ENCODE results near the gene TRMT1.

TRMT1 gene

DNA sequence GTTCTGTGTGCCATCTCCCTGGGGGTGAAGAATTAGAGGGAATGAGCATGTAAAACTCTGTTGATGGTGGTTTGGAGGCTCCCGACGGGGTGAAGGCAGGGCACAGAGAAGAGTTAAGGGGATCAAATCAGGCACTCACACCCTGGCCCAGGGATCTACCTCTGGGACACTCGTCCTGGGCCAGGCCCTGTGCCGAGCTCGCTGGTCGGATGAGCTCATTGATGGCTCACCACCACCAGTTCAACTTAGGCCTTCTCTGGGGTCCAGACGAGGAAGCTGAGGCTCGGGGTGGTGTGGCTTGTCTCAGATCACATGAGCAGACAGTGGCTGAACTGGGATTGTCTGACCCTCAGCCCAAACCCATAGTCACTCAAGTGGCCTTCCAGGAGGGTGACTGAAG lies 3.1 kb upstream of the TRMT1 start:
- no peak for DNase-seq (ENCODE audit: low read depth in 1 of 2, low spot score in 1 of 2)
- H3K27ac ChIP-seq (replicated peaks) = no peak overlapping the region
- no peak overlapping the region for H3K4me3 ChIP-seq (replicated peaks; ENCODE audit: insufficient read depth, low read length)
- no peak for TF ChIP-seq GABPA (IDR thresholded peaks at IDR 0.05; ENCODE audit: low read depth)
- TF ChIP-seq, protein P1, sequence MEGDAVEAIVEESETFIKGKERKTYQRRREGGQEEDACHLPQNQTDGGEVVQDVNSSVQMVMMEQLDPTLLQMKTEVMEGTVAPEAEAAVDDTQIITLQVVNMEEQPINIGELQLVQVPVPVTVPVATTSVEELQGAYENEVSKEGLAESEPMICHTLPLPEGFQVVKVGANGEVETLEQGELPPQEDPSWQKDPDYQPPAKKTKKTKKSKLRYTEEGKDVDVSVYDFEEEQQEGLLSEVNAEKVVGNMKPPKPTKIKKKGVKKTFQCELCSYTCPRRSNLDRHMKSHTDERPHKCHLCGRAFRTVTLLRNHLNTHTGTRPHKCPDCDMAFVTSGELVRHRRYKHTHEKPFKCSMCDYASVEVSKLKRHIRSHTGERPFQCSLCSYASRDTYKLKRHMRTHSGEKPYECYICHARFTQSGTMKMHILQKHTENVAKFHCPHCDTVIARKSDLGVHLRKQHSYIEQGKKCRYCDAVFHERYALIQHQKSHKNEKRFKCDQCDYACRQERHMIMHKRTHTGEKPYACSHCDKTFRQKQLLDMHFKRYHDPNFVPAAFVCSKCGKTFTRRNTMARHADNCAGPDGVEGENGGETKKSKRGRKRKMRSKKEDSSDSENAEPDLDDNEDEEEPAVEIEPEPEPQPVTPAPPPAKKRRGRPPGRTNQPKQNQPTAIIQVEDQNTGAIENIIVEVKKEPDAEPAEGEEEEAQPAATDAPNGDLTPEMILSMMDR (IDR thresholded peaks at IDR 0.05; ENCODE audit: insufficient read depth, low read length) = no peak
- TF ChIP-seq SPI1 (IDR thresholded peaks at IDR 0.05; ENCODE audit: borderline replicate concordance, low read depth) = no peak
- TF ChIP-seq, protein P2, sequence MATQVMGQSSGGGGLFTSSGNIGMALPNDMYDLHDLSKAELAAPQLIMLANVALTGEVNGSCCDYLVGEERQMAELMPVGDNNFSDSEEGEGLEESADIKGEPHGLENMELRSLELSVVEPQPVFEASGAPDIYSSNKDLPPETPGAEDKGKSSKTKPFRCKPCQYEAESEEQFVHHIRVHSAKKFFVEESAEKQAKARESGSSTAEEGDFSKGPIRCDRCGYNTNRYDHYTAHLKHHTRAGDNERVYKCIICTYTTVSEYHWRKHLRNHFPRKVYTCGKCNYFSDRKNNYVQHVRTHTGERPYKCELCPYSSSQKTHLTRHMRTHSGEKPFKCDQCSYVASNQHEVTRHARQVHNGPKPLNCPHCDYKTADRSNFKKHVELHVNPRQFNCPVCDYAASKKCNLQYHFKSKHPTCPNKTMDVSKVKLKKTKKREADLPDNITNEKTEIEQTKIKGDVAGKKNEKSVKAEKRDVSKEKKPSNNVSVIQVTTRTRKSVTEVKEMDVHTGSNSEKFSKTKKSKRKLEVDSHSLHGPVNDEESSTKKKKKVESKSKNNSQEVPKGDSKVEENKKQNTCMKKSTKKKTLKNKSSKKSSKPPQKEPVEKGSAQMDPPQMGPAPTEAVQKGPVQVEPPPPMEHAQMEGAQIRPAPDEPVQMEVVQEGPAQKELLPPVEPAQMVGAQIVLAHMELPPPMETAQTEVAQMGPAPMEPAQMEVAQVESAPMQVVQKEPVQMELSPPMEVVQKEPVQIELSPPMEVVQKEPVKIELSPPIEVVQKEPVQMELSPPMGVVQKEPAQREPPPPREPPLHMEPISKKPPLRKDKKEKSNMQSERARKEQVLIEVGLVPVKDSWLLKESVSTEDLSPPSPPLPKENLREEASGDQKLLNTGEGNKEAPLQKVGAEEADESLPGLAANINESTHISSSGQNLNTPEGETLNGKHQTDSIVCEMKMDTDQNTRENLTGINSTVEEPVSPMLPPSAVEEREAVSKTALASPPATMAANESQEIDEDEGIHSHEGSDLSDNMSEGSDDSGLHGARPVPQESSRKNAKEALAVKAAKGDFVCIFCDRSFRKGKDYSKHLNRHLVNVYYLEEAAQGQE (IDR thresholded peaks at IDR 0.05; ENCODE audit: insufficient replicate concordance, low read depth) = no peak
- no peak for TF ChIP-seq POLR2AphosphoS5 (IDR thresholded peaks at IDR 0.05; ENCODE audit: low read depth)
- no peaks in the 10 kb centered on the region for H3K27me3 ChIP-seq (ENCODE audit: insufficient read depth, poor library complexity, severe bottlenecking)

DNA sequence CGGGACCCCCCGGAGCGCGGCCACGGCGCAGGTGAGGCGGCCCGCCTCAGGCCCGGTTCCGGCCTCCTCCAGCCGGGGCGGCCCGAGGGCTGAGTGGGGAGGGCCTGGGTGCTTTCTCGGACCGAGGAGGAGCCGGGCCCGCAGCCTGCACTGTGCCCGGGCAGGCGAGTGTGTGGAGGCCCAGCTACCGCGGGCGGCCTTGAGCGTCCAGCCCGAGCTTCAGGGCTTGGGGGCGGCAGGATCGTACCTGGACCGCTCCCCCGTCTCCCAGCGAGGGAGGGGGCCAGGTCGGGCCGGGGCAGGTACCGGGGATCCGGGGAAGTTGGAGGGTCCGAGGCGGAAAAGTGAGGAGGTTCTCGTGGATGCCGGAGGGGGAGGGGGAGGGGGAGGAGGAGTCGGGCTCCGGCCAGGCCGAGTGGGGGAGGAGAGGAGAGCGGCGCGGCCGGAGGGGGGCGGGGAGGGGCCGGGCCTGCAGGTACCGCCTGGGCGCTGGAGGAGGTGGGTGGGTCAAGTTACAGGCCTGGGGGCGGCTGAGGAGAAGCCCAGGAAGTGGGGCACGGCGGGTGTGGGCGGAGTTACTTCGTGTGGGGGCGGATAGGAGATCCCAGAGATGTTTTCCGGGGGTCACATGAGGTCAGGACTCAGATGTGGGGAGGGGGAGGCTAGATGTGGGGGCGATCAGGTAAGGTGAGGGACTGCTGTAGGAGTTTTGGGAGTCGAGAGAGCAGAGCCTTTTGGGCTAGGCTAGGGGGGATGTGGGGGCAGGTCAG lies 2.1 kb upstream of the TRMT1 start:
- H3K4me3 ChIP-seq (replicated peaks; ENCODE audit: insufficient read depth, low read length) = peak overlapping the region; percentile 94
- H3K27me3 ChIP-seq (ENCODE audit: insufficient read depth, poor library complexity, severe bottlenecking) = no peaks in the 10 kb centered on the region
- TF ChIP-seq, protein P1 (IDR thresholded peaks at IDR 0.05; ENCODE audit: insufficient read depth, low read length) = no peak
- 0 out of 2 replicates have a peak, but pooled peaks have one; percentile 16 for TF ChIP-seq POLR2AphosphoS5 (IDR thresholded peaks at IDR 0.05; ENCODE audit: low read depth)
- TF ChIP-seq GABPA (IDR thresholded peaks at IDR 0.05; ENCODE audit: low read depth) = no peak
- peak; percentile 25 to 63 for DNase-seq (ENCODE audit: low read depth in 1 of 2, low spot score in 1 of 2)
- H3K27ac ChIP-seq (replicated peaks) = peak overlapping the region; percentile 84

DNA sequence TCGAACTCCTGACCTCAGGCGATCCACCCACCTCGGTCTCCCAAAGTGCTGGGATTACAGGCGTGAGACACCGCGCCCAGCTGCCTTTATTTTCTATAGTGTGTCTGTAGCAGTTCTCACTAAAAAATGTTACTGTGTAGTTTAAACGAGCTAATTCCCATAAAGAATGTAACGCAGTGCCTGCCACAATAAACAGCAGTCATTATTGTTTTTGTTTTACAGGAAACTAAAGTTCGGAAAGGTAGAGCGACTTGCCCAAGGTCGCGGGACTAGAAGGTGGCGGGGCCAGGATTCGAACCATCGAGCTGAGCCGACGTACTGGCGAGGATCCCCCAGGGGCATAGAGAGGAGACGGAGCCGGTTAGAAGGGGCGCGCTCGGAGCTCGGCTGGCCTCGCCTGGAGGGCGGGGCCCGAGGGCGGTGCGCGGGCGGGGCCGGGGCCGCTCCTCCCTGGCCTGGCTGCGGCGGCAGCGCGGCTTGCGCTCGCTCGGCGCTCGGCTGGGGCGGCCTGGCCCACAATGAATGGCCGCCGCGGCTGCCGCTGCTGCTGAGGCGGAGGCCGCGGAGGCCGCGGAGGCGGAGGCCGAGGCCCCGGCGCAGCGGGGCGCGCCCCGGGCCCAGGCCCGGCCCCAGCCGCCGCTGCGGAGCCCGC lies 1.4 kb upstream of the TRMT1 start, which contains the start of gene NACC1:
TSS of gene NACC1 (plus strand) at position 493 of the 652 bp plus-strand sequence. CDS start 16,944 bp downstream, outside the sequence.
- TF ChIP-seq, protein P1 (IDR thresholded peaks at IDR 0.05; ENCODE audit: insufficient read depth, low read length) = no peak
- TF ChIP-seq, protein P2 (IDR thresholded peaks at IDR 0.05; ENCODE audit: insufficient replicate concordance, low read depth) = no peak
- TF ChIP-seq SPI1 (IDR thresholded peaks at IDR 0.05; ENCODE audit: borderline replicate concordance, low read depth) (no peak), POLR2AphosphoS5 (IDR thresholded peaks at IDR 0.05; ENCODE audit: low read depth) (no peak), GABPA (IDR thresholded peaks at IDR 0.05; ENCODE audit: low read depth) (no peak; the same call in 1 of the 2 replicates)
- Histone ChIP-seq H3K27ac (replicated peaks) (peak within 1 kb of the TSS; percentile 84), H3K27me3 (ENCODE audit: insufficient read depth, poor library complexity, severe bottlenecking) (no peaks in the 10 kb centered on the region), H3K4me3 (replicated peaks; ENCODE audit: insufficient read depth, low read length) (peak within 1 kb of the TSS; percentile 98)
- peak; percentile 75 to 89 for DNase-seq (ENCODE audit: low read depth in 1 of 2, low spot score in 1 of 2)

All from HL-60 (cell line).